PFSK-1 (cell line): ENCODE results near the gene RPL9.

Source experiments
- FOXP2 ChIP-seq: optimal IDR thresholded peaks from 2 replicates; pipeline ENCODE3; 2011; ENCODE audit warnings: borderline replicate concordance, control low read depth, inconsistent platforms; ENCODE audit not compliant: insufficient read depth; ENCODE audit errors: extremely low read length, extremely low read depth
- POLR2AphosphoS5 ChIP-seq: IDR thresholded peaks from 2 replicates; pipeline ENCODE4 v1.6.1; 2012; ENCODE audit warnings: low read depth, mild to moderate bottlenecking, control low read depth, low read length, moderate library complexity
- SIN3A ChIP-seq: IDR thresholded peaks from 2 replicates; pipeline ENCODE4 v1.6.1; 2012; ENCODE audit warnings: mild to moderate bottlenecking, low read length, moderate library complexity, borderline replicate concordance; ENCODE audit not compliant: insufficient read depth
- TAF1 ChIP-seq: IDR thresholded peaks from 2 replicates; pipeline ENCODE4 v1.6.1; 2012; ENCODE audit warnings: low read length, control low read depth, borderline replicate concordance; ENCODE audit not compliant: insufficient read depth
- TF ChIP-seq, protein P1 (sequence below), 2 experiments: IDR thresholded peaks; 2 replicates each; pipeline versions ENCODE4 v1.6.1 to v1.8.0; 2011 to 2012; ENCODE audit warnings: low read depth in 2 of 2, low read length in 2 of 2, control low read depth in 1 of 2, inconsistent platforms in 1 of 2, mild to moderate bottlenecking in 1 of 2, moderate library complexity in 1 of 2; ENCODE audit not compliant: insufficient read depth in 1 of 2

RPL9 gene

DNA sequence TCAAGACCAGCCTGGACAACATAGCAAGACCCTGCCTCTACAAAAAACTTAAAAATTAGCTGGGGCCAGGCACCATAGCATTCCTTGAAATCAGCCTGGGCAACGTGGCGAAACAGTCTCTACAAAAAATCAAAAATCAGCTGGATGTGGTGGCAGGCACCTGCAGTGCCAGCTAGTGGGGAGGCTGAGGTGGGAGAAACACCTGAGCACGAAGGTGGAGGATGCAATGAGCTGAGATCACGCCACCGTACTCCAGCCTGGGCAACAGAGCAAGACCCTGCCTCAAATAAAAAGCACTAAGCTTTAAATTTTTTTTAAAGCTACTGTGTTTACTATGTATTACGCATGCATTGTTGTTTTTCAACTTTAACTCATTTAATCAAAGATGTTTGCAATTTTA lies 3.2 kb downstream of the RPL9 start:
- TF ChIP-seq SIN3A (no peak), FOXP2 (no peak), TAF1 (no peak), POLR2AphosphoS5 (no peak)
- TF ChIP-seq, protein P1, sequence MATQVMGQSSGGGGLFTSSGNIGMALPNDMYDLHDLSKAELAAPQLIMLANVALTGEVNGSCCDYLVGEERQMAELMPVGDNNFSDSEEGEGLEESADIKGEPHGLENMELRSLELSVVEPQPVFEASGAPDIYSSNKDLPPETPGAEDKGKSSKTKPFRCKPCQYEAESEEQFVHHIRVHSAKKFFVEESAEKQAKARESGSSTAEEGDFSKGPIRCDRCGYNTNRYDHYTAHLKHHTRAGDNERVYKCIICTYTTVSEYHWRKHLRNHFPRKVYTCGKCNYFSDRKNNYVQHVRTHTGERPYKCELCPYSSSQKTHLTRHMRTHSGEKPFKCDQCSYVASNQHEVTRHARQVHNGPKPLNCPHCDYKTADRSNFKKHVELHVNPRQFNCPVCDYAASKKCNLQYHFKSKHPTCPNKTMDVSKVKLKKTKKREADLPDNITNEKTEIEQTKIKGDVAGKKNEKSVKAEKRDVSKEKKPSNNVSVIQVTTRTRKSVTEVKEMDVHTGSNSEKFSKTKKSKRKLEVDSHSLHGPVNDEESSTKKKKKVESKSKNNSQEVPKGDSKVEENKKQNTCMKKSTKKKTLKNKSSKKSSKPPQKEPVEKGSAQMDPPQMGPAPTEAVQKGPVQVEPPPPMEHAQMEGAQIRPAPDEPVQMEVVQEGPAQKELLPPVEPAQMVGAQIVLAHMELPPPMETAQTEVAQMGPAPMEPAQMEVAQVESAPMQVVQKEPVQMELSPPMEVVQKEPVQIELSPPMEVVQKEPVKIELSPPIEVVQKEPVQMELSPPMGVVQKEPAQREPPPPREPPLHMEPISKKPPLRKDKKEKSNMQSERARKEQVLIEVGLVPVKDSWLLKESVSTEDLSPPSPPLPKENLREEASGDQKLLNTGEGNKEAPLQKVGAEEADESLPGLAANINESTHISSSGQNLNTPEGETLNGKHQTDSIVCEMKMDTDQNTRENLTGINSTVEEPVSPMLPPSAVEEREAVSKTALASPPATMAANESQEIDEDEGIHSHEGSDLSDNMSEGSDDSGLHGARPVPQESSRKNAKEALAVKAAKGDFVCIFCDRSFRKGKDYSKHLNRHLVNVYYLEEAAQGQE (IDR thresholded peaks at IDR 0.05; ENCODE audit: insufficient read depth in 1 of 2, low read depth in 2 of 2, low read length in 2 of 2) = no peak

DNA sequence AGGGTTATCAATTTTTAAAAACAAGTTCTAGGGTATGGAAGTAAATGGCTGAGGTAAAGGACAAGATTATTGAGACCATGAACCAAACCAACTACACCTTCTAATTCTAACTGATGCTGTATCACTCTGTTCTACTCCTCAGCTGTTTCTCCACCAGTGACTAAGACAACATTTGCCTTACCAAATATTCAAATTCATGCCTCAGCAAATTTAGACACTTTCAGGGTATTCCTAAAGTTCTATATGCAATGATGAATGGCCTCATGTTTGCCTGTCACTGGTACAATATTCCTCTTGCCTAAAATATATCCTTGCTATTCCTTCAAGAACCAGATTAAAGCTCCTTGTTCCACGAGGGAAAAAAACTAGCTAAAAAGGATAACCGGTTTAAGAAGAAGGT lies 5.0 kb downstream of the RPL9 start:
- TF ChIP-seq SIN3A (no peak), TAF1 (no peak), POLR2AphosphoS5 (no peak), FOXP2 (no peak)
- TF ChIP-seq, protein P1 (IDR thresholded peaks at IDR 0.05; ENCODE audit: insufficient read depth in 1 of 2, low read depth in 2 of 2, low read length in 2 of 2) = no peak

DNA sequence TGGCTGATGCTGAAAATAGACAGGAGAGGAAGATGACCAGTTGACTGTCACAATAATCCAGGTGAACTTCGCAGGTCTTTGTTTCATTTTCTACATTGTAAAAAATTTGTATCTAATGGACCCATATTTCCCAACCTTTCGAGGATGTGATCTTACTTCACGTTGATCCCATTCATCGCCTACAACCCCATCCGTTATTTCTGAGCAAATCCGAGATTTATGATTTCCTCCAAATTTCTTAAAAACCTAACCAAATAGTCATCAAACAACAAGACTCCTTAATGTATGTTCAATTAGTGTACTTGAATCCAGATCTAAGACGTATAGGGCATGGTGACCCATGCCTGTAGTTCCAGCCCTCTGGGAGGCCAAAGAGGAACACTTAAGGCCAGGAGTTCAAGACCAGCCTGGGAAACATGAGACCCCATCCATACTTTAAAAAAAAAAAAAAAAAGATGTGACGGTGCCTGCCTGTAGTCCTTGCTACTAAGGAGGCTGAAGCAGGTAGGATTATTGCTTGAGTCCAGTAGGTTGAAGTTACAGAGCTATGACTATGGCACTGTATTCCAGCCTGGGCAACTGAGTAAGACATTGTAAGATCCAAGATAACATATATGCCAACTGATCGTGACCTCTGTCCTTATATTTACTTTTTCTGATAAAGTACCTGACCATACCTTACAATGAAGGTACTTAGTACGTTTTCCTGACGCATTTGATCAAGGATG lies 5.7 kb downstream of the RPL9 start:
- TF ChIP-seq, protein P1 (IDR thresholded peaks at IDR 0.05; ENCODE audit: insufficient read depth in 1 of 2, low read depth in 2 of 2, low read length in 2 of 2) = no peak
- TF ChIP-seq POLR2AphosphoS5 = no peak; the same call in 1 of the 2 replicates
- TF ChIP-seq SIN3A = no peak
- no peak for TF ChIP-seq TAF1
- TF ChIP-seq FOXP2 = no peak

DNA sequence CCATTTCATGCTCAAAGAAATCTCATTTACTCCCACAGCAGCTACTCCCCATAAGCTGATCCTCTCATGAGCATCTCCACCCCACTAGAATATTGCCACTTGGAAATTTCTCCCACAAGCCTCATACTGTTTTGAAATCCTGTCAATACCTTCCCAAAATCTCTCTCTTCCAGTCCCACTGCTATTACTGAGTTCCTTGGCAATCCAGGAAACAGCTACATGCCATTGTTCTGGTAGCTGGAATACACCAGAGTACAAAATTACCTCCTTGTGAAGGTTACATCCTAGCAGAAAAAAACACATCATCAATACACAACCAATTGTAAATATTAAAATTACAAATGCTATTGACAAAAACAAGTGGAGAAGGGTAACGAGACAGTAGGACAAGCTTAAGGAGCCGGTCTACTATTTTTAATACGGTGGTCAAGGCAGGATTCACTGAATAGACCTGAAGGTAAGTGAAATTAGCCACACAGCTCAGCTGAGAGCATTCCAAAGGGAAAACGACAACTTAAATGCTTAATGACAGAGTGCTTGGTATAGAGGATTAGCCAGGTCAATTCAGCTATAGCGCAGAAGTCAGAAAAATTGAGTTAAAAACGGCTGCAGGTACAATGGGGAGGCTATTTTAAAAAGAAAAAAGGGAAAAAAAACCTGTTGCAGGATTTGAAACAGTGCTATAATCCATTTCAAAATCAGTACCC lies 6.4 kb downstream of the RPL9 start:
- TF ChIP-seq FOXP2 (no peak), TAF1 (no peak), POLR2AphosphoS5 (no peak), SIN3A (no peak)
- TF ChIP-seq, protein P1 (IDR thresholded peaks at IDR 0.05; ENCODE audit: insufficient read depth in 1 of 2, low read depth in 2 of 2, low read length in 2 of 2) = no peak
